Measurements from ENCODE around the gene ZFP64. TPM values are rescaled to one million over a fixed set of nuclear protein-coding genes. Genes with fewer than 3 reads are reported as not detected.
"Not testable (repeated sequence)": the region's sequence is repeated elsewhere in the genome, so short reads cannot be mapped to it uniquely, and the experiment has no call there.

Gene ZFP64
- total RNA-seq, 1 donor from 2014 or later = 6.3 TPM

DNA sequence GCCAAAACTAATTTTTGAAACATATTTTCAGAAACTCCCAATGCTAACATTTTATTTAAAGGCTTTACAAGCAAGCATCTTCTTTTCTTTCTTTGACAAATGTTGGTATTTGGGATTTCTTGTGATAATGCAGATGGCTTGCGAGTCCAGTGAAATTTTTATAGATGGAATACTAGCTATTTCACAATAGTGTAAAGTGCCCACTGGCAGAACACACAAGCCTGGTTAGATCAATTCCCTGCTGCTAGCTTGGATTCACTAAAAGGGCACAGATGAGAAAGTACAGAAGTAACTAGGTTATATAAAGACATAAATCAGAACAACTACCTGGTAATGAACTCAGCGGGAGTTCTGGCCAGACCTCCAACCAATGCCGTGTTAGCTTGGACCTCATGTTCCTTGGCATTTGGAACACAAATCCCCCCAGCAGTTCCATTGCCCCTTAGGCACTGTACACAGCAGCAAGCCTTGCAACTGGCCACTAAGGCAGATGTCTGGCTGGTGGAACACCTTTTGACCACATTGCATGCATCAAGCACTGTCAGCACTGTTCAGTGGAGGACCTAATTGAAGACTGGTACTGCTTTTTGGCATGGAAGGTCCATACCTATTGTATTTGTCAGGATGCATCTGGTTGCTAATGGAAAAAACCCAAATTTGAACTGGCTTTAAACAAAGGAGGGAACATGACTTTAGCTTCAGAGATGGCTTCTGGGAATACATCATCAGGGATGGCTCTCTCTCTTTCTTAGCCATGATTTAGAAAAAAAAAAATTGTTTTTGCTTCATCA lies 15.6 kb upstream of the ZFP64 start:
- DNase-seq (ENCODE audit: low spot score) = no peak
- intact Hi-C loops (cut with DNase I) = no loop called here

DNA sequence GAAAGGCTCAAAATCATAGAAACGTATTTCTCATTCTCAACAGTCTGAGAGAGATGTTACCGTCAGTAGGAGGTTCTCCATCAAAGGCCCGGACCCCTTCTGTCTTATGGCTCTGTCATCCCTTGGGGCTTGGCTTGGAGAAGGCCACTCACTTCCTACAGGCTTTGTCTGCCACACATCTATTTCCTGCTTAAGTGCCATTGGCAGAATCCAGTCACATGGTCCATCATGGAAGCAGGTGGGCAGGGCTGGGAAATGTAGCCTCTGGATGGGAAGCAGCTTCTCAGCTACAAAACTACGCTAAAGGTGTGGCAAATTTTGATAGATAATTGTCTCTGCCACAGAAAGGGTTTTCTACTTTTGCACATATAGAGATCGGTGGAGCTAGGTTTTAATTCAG lies 12.6 kb upstream of the ZFP64 start:
- intact Hi-C loops (cut with DNase I) = no loop called here
- no peak for DNase-seq (ENCODE audit: low spot score)

DNA sequence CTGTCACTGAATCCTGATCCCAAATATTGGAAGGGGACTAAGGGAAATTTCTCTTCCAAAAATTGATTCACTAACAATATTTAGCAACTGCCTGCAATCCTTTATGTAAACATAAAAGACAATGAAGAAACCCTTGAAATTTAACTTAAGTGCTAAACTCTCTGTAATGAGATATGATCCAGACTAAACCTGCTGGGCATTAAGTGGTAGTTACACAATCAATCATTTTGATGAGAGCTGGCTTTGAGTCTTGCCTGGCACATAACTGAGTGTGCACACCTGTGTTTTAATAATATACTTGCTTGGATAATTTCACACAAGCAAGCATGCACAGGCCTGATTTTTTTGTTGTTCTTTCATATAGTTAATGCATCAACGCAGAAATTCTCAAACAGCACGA lies 9.8 kb upstream of the ZFP64 start:
- no peak for DNase-seq (ENCODE audit: low spot score)
- intact Hi-C loops (cut with DNase I) = no loop called here

- intact Hi-C loops (cut with DNase I) = no loop called here
- DNase-seq (ENCODE audit: low spot score) = no peak
Observed at GRCh38 chr20:52200870-52201269, 9.3 kb upstream of the ZFP64 start.

- no peak for DNase-seq (ENCODE audit: low spot score)
- intact Hi-C loops (cut with DNase I) = no loop called here
Observed at GRCh38 chr20:52196845-52197244, 5.3 kb upstream of the ZFP64 start.

- DNase-seq (ENCODE audit: low spot score) = no peak
- intact Hi-C loops (cut with DNase I) = no loop called here
Observed at GRCh38 chr20:52193886-52194545, 2.4 kb upstream of the ZFP64 start.

- intact Hi-C loops (cut with DNase I) = no loop called here
- no peak for DNase-seq (ENCODE audit: low spot score)
Observed at GRCh38 chr20:52193133-52193532, 1.6 kb upstream of the ZFP64 start.

GRCh38 chr20:52192719-52193007 lies 1.1 kb upstream of the ZFP64 start:
- DNase-seq (ENCODE audit: low spot score); intact Hi-C loops (cut with DNase I): not testable (repeated sequence)

DNA sequence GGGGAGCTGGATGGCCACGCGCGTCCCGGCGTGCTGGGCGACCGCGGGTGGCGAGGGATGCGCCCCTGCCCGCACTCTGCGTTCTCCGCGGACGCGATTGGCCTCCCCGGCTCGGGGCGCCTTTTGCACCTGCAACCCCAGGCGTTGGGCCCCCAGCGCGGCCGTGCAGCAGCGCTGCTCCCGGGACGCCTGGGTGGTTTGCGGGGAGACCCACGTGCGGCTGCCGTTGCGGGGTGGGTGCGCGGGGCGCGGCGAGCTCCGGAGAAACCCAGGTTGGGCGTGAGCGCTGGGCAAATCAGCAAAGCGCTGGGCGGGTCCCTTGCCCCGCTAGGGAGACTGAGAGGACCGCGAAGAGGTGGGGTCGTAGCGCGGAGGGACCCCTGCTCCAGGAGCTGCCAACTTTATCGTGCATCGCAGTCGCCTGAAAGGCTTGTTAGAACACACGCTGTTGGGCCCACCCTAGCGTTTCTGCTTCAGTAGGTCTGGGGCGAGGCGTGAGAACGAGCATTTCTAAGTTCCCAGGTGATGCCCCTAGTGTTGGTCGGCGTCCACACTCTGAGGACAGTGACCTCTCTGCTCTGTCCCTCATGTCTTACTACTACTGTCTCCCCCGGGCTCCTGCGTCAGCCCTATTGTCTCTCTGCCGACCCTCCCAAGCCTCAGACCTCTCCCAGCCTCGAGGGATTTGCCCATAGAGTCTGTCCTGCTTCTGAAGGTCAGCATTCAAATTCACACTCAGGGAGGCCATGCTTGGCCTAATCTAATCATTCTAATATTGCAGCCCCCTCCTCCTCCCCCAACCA lies 538 bp upstream of the ZFP64 start:
- no peak for DNase-seq (ENCODE audit: low spot score)
- intact Hi-C loops (cut with DNase I) = no loop called here

- intact Hi-C loops (cut with DNase I) = no loop called here
- no peak for DNase-seq (ENCODE audit: low spot score)
Observed at GRCh38 chr20:52190437-52191131, 995 bp downstream of the ZFP64 start.

DNA sequence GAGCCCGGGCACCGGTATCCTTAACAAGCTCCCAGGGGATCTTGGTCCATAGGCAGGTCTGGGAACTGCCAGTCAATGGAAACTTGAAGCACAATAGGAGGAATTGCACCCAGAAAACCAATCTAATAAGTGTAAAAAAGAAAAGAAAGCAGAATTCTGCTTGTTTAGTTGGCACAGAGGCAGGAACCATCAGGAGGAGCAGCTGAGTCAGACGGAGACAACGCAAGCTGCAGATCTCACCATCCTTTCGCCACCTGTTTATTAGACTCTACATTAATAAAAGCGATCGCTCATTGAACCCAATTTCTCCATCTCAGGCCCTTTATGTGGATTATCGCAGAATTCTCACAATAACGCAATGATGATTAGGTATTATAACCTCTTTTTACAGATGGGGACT lies 9.8 kb downstream of the ZFP64 start:
- intact Hi-C loops (cut with DNase I) = no loop called here
- no peak for DNase-seq (ENCODE audit: low spot score)

- no peak for DNase-seq (ENCODE audit: low spot score)
- intact Hi-C loops (cut with DNase I) = no loop called here
Observed at GRCh38 chr20:52180180-52180840, 11.3 kb downstream of the ZFP64 start.

DNA sequence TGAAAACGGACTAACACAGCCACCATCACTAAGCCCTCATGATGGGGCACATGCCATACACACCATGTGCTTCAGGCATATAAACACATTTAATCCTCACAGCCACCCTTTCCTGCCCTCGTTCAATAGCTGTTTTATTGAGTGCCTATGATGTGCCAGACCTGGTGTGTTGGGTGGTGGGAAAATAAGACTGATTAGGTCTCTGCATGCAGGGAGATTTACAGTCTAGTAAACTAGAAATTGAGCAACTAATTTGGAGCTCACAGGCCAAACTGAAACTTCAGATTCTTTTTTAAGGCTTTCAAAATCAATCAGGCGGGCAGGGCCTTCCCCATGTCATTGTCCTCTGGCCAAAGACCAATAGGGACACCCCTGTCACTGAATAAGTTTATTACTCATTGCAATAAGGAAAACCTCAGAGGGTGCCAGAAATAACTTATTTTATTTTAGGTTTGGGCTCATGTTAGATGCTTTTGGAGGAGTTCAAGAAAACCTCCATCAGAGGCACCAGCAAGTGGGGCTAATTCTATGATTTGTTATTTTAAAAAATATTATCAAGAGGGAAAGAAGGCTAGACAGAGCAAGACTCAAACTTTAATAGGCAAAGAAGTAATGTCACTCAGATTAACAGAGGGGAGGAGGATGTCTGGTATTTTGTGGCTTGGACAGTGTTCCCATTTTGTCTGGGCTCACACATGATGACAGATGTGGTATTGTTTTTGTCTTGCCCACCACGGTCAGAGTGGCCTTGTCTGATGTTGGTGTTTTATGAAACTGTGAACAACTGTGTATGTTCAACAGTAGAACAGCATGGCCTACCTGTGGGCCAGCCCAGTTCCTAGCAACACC lies 12.0 kb downstream of the ZFP64 start:
- intact Hi-C loops (cut with DNase I) = no loop called here
- no peak for DNase-seq (ENCODE audit: low spot score)

- no peak for DNase-seq (ENCODE audit: low spot score)
- intact Hi-C loops (cut with DNase I) = no loop called here
Observed at GRCh38 chr20:52178691-52179090, 12.9 kb downstream of the ZFP64 start.

DNA sequence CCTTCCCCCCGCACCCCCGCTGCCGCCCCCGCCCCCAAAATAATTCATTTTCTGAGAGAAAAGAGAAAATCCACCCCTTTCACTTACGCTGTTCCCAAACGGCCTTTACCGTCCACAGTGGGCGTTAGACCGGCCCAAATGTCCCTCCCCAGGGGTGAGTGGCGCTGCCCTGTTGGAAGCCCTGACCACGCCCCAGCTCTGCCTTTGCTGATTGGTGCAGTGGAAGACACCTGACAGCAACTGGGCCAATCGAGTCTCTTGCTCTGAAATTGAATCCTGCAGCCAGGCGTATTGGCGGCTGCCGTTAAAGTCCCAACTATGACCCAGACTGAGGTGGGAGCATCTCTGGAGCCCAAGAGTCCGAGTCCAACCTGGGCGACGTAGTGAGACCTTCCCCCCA lies 15.7 kb downstream of the ZFP64 start:
- intact Hi-C loops (cut with DNase I) = no loop called here
- no peak for DNase-seq (ENCODE audit: low spot score)

DNA sequence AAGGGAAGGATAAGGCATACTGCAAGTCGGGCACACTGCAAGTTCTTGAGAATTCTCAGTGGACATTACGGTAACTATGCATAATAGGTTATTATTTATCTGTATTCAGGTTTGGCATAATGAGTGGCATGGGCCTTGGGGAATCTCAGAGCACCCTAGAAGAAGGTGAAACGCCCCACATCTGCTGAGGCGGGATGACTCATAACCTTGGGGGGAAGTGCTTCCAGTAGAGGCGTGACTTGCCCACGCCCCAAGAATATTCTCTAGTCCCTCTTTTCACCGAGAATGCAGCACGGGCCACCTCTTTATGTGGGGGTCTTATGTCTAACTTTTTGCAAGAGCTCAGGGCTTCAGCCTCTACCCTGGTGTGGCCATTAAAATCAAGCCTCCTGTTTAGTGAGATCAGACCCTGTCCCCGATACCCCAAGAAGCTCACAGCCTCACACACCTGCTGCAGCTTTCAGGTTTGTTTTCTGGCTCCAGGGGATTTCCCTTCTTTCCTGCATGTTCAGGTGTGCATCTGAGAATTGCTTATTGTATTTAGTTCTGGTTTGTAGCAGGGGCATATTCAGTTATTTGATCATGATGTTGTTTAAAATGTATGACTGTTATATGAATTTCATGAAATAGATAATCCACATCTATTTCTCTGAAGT lies 19.1 kb downstream of the ZFP64 start:
- intact Hi-C loops (cut with DNase I) = no loop called here
- no peak for DNase-seq (ENCODE audit: low spot score)

- intact Hi-C loops (cut with DNase I) = no loop called here
- no peak for DNase-seq (ENCODE audit: low spot score)
Observed at GRCh38 chr20:52171025-52171424, 20.6 kb downstream of the ZFP64 start.

GRCh38 chr20:52168116-52168515 lies 23.5 kb downstream of the ZFP64 start:
- intact Hi-C loops (cut with DNase I) = no loop called here
- no peak for DNase-seq (ENCODE audit: low spot score)
